T-helper 1 cell (primary cell): ENCODE results near the gene KCNAB3.
"Not testable (repeated sequence)": the region's sequence is repeated elsewhere in the genome, so short reads cannot be mapped to it uniquely, and the experiment has no call there.

ENCODE experiments used
- DNase-seq, 5 donors: peaks; one replicate each; pipeline ENCODE4 v3.0.0-alpha.2; 2012 to 2020
- total RNA-seq, 4 donors: gene quantifications; one replicate each; lab custom pipeline; 2026; lab: John Stamatoyannopoulos, UW

KCNAB3 gene
- 3.3 to 9.0 (median 6.1) reads per million in 4 donors for total RNA-seq

DNA sequence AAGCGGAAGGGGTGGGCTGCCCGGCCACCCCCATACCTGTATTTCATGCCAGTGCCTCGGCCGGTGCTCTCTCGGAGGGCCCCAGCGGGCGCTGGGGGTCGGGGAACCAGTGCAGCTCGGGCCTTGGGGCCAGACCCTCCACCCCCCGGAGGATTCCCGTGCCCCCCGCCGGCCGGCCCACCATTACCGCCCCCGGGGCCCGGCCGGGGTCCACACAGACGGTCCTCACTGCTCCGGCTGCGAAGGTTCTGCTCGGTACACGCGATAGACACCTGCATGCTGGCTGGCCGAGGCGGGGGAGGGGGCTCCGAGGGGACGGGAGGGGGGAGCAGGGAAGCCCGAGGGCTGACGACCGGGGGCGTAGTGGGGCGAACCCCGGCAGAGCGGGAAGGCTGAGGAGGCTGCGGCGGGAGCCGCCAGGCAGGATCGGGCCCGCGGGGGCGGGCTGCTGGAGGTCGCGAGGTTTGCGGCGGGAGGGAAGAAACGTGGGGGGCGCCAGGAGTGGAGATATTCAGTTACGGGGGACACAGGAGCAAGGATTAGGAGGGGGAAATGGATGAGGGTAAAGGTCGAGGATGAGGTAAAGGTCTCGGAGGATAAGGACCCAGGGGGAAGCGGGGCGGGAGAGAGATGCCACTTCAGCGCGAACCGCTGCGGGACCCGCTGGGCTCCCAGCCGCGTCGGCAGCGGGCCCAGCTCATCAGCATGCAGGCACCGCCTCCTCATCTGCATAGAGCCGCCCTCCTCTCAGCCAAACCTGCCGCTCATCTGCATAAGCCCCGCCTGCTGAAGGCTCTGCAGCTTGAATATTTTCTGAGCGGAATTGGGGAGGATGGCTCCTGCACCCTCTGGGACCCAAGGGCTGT is at the start of gene KCNAB3:
Gene KCNAB3 (minus strand): TSS at position 699 of the 866 bp plus-strand sequence. CDS start 421 bp downstream, at position 278.
- DNase-seq = peak; percentile 26 to 72 (median 55)

DNA sequence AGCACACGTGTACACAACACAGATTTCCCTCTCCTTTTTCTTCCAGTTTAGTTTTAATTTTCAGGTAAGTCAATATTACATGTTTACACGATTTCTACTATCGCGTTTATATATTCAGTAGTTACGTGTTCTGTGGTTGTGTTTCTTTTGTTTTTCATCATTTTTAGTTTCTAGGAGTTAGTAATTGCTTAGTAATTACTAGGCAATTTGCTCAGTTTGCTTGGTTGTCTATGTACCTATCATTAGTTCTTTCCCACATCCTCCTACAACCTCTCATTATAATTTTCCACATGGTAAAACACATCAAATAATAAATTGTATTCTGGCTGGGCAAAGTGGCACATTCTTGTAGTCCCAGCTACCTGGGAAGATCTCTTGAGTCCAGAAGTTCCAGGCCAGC is 48.1 kb upstream of the KCNAB3 start:
- no peak for DNase-seq

DNA sequence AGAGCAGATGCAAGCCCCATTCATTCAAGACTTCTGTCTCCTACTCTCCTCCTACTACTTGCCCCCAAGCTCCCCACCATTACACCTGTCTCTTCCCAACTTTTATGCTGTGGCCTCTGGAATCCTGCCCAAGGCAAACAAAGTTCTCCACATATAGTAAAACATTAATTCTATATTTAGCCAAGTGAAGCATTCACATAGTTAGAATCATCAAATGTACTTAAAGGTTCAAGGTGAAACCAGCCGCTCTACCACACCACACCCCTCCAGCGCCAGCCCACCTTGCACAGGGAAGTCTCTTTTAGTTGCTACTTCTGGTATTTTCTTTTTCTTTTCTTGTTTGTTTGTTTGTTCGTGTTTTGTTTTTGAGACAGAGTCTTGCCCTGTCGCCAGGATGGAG is 47.4 kb upstream of the KCNAB3 start:
- no peak for DNase-seq

DNA sequence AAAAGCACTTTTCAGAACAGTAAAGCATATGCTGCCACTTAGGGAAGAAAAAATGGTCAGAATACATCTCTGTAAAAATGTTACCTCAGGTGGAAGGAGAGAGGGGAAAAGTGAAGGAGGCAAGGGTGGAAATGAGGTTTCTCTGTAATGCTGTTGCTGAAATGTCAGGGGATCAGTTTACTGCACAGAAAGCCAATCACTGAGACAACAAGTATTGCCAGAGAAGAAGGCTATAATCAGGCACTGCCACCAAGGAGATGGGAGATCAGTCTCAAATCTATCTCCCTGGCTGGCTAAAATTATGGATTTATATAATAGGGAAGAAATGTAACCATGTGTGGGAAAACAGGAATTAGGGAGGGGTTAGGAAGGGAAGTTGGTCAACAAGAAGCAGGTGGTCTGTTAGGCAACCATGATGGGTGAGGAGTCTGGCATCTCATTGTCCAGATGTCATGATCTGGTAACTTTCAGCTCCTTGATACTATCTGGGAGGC is 45.0 kb upstream of the KCNAB3 start:
- no peak for DNase-seq

DNA sequence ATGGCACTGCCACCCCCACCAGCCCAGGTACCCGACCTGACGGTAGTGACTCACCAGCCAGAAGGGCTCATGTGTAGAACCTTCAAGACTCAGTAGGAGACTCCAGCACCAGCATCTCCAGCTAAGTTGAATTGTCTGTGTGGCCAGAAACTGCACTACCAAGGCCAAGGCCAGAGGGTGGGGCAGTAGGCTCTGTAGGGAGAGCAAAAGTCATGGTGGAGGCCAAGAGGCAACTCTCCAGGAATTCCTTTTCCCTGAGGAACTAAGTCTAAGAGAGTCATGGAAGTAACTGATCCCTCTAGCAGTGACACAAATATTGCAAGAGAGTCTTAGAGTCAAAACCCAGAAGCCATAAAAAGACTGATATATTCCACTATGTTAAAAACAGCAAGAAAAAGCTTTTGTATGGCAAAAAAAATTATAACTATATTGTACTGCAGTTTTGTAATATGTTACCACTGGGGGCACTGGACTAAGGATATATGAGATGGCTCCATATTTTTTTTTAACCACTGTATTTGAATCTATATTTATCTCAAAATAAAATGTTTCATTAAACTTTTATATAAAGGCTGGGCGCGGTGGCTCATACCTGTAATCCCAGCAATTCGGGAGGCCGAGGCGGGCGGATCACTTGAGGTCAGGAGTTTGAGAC is 42.6 kb upstream of the KCNAB3 start:
- DNase-seq = no peak

DNA sequence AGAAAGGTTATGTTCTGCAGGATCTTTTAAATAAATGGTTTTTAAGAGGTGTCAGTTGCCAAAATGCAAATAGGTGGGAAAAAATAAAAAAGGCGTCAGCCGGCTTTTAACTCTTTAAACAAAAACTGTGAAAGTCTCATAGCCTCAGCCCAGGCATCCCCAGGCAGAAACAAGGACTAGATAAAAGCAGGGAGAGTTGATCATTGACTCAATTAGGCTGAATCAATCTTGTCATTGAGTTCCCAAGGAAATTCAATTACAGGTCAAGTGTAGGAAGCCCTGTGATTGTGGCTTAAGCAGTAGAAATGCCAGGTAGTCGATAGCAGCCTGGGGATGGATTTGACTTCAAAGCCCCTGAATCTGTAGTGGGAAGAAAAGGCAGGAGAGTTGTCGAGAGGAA is 42.0 kb upstream of the KCNAB3 start:
- no peak for DNase-seq

DNA sequence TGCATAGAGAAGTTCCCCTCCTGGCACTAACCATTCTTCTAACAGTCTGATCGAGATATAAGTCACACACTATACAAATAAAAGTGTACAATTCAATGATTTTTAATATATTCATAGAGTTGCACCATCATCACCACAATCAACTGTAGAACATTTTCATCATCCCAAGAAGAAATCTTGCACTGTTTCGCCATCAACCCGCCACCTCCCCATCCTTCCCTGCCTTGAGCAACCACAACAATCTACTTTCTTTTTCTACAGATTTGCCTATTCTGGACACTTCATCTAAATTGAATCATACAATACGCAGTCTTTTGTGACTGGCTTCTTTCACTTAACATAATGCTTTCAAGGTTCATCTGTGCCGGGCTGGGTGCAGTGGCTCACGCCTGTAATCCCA is 39.8 kb upstream of the KCNAB3 start:
- no peak for DNase-seq

DNA sequence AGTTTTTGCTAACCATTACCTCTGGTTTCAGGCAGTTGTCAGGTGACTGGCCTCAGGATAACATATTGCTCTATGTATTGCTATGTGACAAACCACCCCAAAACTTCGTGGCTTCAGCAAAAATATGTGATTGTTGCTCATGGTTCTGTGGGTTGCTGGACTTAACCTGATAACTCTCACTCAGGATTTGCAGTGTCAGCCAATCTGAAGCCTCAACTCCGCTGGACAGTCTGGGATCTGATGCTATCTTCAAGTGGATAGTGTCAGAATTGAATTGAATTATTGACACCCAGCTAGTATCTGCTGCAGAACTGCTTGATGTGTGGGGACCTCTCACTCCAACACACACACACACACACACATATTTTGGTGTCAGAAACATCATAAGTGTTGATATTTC is 38.1 kb upstream of the KCNAB3 start:
- no peak for DNase-seq

DNA sequence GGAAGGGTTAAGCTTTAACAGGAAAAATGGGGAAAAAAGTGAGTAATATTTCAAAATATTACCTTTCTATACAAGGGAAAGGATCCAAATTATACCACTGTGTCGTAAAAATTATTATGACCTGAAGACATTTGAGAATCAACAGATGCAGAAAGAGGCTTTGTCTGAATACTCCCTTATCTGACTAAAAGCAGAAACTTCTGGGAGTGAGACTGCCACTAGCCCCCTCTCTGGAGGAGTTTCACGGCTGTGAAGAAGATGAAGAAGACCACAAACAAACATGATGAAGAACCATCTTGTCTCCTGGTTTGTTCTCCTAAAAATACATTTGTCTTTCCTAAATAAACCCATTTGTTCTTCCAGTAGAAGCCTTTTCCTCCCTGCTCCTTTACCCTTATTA is 31.8 kb upstream of the KCNAB3 start:
- no peak for DNase-seq

DNA sequence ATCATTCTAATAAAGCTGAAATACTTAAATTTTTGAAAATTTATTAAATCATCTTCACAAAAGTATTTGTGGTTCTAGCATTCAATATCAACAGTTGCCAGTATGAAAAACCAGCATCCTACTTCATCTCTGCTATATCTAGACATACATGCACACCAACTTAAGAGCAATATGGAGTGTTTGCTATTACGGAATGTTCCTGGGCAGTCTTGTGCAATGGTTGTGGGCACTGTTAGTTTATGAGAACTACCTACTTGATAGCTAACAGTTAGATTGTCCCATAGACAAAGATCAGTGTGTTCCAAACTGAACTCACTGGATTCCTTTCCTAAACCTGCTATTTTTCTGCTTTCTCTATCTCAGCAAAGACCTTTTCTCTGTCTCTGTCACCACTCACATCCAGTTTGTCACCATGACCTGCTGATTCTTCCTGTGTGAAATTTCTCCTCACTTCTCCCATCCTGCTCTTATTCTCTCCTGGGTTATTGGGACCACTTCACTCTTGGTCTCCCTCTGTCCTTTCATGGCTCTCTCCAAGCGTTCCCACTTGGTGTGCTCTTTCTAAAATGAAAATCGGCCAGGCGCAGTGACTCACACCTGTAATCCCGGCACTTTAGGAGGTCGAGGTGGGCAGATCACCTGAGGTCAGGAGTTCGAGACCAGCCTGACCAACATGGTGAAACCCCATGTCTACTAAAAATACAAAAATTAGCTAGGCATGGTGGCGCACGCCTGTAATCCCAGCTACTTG is 30.0 kb upstream of the KCNAB3 start:
- DNase-seq = no peak

DNA sequence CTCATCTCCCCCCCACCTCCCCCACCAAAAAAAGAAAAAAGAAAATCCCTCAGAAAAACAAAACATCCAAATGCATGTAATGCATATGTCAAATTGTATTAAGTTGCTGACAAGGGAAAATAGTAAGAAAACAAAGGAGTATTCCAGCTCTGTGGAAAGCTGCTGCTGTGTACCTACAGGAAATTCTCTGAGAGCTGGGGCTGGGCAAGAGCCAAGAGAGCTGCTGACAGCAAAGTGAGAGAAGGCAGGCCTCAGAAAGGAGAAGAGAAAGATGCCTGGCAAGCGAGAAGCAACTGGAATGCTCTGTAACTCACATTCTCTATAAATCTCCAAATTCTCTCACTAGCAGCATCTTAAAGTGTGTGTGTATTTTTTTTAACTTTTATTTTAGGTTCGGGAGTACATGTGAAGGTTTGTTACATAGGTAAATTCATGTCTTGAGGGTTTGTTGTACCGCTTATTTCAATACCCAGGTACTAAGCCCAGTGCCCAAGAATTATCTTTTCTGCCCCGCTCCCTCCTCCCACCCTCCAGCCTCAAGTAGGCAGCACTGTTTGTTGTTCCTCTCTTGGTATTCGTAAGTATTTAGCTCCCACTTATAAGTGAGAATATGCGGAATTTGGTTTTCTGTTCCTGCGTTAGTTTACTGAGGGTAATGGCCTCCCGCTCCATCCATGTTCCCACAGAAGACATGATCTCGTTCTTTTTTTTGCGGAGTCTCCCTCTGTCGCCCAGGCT is 26.7 kb upstream of the KCNAB3 start:
- DNase-seq = no peak

DNA sequence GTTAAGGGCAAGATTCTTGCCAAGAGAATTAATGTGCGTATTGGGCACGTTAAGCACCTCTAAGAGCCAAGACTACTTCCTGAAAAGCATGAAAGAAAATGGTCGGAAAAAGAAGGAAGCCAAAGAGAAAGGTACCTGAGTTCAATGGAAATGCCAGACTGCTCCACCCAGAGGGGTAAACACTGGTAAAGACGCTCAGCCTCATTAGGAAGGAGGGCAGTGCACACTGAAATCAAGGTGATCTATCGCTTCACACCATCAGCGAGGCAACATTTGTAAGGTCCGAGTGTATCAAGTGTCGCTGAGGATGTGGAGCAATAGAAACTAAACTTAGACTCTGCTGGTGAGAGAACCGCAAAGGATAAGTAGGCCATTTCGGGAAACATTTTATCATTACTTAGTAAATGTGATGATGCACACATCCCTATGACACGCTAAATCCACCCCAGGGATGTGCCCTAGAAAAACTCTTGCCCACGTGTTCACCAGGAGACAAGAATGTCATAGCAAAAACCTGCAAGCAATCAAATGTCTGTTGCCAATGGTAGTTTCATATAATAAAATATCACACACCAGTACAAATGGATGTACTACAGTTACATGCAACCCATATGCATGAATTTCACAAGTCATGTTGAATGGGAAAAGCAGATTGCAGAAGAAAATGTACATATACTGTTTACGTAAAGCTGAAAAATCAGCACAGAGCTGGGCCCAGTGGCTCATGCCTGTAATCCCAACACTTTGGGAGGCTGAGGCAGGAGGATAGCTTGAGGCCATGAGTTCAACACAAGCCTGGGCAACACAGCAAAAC is 26.0 kb upstream of the KCNAB3 start:
- no peak for DNase-seq

DNA sequence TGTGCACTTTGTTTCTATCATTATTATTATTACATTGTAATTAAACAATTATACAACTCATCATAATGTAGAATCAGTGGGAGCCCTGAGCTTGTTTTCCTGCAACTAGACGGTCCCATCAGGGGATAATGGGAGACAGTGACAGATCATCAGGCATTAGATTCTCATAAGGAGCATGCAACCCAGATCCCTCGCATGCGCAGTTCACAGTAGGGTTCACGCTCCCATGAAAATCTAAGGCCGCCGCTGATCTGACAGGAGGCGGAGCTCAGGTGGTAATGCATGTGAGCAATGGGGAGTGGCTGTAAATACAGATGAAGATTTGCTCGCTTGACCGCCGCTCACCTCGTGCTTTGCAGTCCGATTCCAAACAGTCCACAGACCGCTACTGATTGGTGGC is 23.6 kb upstream of the KCNAB3 start:
- DNase-seq = not testable (repeated sequence)

DNA sequence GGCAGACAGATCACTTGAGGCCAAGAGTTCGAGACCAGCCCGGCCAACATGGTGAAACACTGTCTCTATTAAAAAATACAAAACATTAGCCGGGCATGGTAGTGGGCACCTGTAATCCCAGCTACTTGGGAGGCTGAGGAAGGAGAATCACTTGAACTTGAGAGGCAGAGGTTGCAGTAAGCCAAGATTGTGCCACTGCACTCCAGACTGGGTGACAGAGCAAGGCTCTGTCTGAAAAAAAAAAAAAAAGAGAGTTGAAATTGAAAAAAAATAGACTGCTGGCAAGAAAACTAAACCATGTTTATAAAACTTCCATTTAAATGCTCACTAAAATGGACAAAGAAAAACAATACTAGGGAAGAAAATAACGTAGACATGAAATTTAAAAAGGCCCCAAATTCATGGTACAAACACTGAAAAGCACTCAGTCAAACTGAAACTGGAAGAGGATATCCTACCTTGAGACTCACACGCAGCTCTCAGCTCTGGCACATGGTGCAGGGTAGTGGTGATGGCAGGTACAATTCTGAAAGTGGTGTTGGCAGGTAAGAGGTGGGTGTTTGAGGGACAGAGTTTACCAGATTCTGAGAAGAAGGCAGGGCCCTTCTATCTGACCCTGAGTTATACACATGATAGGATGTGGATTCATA is 21.6 kb upstream of the KCNAB3 start:
- DNase-seq = peak in 1 of 5 donors; percentile 82

DNA sequence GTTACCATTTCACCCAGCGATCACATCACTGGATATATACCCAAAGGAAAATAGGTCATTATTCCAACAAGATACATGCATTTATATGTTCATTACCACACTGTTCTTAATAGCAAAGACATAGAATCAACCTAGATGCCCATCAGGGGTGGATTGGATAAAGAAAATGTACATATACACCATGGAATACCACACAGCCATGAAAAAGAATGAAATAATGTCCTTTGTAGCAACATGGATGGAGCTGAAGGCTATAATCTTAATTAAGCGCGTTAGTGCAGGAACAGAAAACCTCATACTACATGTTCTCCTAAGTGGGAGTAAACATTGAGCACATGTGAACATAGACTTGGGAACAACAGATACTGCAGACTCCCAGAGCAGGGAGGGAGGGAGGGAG is 20.9 kb upstream of the KCNAB3 start:
- no peak for DNase-seq

DNA sequence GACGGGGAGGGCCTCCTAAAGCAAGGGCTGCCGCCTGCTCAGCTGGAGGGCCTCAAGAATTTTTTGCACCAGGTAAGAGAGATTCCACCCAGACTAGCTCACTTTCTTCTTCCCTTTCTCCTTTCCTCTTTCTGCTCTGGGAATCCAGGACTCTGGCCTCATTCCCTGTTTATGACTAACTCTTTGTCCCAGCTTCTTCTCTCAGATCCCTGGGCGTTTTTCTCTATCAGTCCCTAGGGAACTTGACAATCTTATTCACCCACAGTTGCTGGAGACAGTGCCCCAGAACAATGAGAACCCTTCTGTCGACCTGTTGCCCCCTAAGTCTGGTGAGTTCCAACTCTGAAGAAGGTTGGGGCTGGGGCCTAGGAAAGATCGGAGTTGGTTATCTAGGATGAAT is 18.0 kb upstream of the KCNAB3 start:
- no peak for DNase-seq

DNA sequence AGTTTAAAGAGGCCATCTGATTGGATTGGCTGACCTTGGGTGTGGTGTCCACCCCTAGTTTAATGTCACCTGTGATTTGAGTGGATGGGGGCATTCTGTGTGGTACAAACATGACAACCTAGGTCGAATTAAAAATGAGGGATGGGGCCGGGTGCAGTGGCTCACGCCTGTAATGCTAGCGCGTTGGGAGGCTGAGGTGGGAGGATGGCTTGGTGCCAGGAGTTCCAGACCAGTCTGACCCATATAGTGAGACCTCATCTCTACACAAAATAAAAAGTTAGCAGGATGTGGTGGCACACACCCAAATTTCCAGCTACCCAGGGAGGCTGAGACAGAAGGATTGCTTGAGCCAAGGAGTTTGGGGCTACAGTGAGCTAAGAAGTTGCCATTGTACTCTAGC is 16.8 kb upstream of the KCNAB3 start:
- DNase-seq = no peak

DNA sequence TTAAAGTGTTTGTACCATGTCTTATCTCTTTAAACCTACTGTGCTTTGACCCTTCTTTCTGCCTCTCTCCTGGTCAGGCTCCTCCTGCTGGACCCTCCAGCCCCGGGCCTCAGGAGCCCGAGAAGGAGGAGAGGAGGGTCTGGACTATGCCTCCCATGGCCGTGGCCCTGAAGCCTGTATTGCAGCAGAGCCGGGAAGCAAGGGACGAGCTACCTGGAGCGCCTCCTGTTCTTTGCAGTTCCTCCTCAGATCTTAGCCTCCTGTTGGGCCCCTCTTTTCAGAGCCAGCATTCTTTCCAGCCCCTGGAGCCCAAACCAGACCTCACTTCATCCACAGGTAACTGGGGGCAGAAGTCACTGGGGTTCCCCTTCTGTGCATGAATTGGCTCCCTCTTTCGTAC is 16.0 kb upstream of the KCNAB3 start:
- DNase-seq = no peak

DNA sequence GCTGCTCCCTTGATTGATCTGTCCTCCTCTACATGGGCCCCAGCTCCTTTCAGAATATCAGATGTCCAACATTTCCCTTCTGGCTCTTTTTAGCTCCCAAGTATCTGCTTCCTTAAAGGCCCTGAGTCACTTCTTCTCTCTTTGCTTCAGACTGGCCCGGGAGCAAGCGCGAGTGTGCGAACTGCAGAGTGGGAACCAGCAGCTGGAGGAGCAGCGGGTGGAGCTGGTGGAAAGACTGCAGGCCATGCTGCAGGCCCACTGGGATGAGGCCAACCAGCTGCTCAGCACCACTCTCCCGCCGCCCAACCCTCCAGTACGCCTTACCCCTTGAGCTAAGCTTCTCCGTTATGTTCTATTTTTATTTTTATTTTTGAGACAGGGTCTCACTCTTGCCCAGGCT is 14.7 kb upstream of the KCNAB3 start:
- DNase-seq = no peak

DNA sequence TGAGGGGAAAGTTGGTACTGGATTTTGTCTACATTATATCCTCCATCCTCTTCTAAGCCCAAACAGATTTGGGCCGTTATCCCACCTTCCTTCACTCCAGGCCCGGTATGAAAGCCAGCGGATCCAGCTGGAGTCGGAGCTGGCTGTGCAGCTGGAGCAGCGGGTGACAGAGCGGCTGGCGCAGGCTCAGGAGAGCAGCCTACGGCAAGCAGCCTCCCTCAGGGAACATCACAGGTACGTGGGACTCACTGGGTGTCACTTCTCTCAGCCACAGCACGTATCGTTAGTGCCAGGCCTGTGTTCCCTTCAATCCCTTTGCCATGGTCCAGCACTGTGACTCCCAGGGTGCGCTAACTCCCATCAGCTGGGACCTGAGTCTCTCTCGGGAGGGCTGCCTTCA is 13.6 kb upstream of the KCNAB3 start:
- DNase-seq = no peak

DNA sequence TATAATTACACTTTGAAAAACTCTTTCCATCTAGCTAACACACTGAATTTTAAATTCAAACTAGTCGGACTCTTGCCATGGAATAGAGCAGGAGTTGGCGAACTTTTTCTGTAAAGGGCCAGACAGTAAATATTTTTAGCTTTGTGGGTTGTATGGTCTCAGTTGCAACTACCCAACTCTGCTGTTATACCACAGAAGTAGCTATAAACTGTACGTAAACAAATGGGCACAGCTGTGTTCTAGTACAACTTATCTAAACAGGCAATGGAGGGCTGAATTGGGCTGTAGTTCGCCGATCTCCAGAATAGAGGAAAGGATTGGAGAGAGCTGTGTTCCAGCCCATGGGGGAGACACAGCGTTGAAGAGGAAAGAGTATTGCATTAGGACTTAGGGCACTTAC is 11.1 kb upstream of the KCNAB3 start:
- no peak for DNase-seq
